Non-pigmented ciliary epithelial cell (primary cell): ENCODE data around the gene PUM2.
"Not testable (repeated sequence)": the region's sequence is repeated elsewhere in the genome, so short reads cannot be mapped to it uniquely, and the experiment has no call there.

Experiments
- DNase-seq: peaks from one replicate; pipeline ENCODE4 v3.0.0-alpha.2; 2010; ENCODE audit warnings: low read depth

Gene PUM2

DNA sequence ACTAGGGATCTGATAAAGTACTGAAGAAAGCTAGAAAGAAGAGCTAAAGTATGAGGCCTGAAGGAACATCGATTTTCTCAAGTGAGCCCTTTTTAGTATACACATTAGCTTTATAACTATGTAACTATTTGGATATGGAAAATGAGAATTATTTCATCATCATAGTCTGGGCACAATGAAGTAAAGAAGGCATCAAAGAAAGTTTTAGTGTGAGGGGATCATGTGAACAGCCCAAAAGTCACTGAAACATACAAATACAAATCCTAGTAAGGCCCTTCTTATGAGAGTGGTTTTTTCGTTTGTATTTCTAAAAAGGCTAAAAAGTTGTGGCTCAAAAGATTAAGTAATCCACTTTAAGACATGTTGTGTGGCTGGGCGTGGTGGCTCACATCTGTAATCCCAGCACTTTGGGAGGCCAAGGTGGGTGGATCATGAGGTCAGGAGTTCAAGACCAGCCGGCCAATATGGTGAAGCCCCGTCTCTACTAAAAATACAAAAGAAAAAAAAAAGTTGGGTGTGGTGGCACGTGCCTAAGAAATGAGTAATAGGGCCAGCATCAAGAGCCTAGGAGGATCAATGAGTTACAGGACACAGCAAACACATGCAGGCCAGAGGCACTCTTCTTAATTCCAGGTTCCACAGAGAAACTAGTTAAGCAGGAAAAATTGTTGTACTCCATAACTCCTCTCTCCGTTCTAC is 61.9 kb downstream of the PUM2 start:
- DNase-seq = no peak

DNA sequence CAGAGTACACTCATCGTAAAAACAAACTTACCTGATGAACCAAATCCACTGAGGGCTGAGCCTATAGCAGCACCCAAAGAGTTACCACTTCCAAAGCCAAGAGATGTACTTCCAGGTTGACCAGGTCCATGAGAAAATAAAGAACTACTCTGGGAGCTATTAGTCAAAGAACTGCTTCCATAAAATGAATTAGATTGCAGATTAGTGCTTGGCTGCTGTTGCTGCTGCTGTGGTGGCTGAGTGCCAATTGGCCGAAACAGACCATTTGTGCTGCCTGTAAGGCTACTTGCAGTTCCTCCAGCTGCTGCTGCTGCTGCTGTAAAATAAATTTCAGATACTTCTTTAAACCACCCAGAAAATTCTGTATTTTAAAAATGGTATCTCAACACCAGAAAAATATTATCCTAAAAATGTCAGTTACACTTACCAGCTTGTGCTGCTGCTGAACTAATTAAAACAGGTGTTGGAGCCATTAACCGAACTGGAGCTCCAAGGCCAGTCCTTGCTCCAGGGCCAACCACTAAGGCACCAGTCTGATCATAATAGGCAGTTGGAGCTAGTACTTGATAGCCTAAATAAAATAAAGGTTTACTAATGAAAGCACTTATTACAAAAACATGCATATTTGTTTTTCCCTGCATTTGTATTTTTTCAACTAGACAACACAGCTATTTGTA is 67.6 kb downstream of the PUM2 start:
- DNase-seq = no peak

DNA sequence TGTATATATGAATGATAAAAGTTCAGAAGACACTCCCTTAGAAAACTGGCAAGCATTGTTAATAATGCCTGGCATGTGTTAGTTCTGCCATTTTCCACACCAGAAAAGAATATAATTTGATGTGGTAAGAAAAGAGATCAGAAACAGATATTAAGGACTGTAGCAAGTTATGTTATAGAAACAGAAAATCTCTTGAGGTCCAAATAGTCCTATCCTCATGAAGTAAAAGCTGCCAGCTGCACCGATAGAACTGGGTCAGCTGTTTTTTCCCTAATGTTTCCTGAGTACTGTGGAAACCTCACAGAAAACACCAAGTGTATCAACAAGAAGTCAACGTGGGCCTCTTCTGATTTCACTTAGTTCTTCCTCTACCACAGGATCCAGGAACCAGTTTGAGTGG is 68.8 kb downstream of the PUM2 start:
- DNase-seq = no peak

DNA sequence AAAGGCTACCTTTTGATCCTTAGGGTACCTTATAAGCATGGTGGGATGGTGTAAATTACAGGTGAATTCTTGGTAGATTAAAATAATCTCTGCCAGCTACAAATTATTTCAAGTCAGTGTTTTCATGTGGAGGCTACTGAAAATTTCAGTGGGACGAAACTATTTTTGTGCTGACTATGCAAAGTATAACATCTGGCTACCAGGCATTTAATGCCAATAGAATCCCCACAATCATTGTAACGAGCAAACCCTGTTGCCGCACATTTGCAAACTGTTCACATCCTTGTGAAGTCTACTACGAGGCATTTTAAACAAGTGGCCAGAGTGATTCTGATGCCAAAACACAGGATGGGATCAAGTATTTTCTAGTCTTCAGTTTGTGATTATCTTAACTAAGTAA is 77.6 kb downstream of the PUM2 start:
- DNase-seq = no peak

DNA sequence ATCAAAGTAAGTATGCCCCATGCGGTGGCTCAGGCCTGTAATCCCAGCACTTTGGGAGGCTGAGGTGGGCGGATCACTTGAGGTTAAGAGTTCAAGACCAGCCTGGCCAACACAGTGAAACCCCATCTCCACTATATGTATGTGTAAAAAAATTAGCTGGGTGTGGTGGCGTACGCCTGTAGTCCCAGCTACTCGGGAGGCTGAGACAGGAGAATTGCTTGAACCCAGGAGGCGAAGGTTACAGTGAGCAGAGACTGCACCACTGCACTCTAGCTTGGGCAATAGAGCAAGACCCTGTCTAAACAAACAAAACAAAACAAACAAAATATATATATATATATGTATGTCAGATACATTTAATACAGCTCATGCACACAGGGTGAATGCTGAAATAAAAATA is 82.3 kb downstream of the PUM2 start:
- not testable (repeated sequence) for DNase-seq

DNA sequence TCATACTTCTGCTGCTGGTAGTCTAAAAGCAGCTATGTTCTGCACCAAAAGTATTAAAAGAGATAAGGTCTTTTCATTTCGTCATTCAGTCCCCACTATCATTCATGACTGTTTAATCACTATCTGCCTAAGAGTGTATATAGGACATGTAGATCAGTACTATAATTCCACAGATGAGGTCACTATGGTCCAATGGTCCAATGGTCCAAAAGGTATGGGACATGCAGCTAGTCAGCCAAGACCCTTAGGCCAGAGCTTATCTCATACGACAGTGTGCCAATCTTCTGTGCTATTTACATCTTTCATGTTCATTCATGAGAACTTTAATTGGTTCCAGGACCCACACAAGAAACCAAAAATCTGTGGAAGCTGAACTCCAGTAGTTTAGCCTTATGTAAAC is 83.1 kb downstream of the PUM2 start:
- no peak for DNase-seq

DNA sequence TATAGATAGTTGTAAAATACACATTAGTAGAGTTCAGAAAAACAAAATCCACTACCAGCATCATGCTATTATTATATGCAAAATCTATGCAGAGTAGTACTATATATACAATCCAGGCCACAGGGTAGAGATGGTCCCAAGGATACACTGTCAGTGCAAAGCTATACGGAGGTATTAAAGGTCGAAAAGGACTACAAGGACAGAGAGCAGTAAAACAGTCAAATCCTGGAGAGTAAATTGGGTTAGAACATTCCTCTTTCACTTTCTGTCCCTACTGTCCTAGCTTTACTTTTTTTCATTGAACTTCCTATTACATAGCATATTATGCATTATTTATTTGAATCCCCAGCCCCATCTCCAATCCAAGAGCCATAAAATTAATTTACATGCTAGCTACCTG is 86.0 kb downstream of the PUM2 start:
- DNase-seq = no peak

DNA sequence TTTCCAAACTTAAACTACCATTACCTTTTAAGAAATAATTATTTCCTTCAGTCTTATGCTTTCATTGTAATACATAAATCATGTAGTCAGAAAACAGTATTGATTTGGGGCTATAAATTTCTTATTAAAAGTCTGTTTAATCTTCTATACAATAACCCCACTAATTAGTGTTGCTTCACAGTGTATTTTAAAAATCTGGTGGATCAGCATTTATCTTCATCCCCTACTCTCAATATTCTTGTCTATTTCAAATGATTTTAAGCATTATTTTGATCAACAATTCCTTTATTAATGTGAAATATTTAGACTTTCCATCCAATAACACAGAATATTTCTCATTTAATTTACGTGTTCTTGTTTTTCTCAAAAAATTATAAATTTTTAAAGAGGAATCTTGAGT is 93.2 kb downstream of the PUM2 start:
- DNase-seq = no peak

DNA sequence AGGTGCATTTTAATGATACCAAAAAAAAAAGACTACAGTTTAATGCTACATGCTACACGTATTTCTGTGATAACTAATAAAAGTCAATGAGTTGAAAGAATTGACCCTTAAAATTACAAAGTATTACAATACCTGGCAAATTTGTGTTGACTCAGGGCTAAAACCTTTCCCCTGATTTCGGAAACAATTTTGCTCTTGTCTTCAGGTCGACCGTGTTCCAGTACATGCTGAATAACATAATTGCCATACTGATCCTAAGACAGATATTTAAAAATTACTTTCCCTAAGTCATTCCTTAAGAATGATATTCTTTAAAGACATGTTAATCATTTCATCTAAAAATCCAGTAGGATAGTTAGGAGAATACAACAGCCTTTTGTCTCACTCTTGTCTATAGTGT is 95.9 kb downstream of the PUM2 start:
- DNase-seq = no peak

DNA sequence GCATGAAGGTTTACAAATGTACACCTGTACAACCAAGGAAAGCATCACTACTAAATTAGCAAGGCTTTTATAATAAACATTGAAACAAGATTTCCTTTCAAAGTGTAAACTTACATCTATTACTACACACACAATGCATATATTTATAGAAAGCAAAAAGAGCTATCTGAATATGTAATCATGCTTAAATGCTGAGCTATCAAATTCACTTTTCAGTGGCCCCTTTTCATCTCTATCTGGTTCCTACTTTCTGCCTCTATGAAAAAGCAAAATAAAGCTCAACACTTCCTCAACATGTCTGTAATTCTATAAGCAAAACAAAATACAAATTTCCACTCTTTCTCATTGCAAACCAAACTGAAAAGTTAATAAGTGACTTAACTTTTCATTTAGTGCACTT is 100.2 kb downstream of the PUM2 start:
- no peak for DNase-seq

DNA sequence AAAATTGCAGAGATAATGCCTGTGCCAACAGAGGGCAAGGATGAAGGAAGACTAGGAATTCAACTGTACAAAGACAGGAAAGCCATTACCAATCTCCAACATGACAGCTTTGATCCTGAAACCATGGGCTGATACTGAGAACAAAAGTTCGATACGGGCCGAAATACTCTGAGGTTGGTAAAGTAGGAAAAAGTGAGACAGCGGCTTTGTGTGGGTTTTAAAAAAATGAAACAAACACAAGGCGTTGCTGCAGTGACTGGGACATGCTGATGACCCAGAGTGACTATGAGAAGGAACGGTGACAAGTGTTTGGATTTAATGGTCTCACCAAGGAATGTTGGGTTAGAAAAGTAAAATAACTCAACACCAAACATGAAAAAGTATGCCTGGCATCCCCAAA is 101.5 kb downstream of the PUM2 start:
- DNase-seq = no peak

DNA sequence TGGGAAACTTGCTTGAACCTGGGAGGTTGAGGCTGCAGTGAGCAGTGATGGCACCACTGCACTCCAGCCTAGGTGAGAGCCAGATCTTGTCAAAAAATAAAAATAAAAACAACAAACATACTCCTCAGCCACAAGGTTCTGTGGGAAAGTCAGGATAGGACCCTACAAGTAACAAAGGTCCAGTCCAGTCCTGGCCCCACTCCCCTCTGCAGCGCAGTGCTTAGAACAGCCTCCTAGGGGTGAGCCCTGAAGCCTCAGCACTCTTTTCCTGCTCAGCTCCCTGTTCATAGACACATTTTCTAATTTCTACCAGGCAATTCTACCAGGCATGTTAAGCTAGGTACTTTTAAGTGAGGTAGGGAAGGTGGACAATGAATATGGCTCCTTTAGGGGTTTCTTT is 103.6 kb downstream of the PUM2 start:
- DNase-seq = no peak

DNA sequence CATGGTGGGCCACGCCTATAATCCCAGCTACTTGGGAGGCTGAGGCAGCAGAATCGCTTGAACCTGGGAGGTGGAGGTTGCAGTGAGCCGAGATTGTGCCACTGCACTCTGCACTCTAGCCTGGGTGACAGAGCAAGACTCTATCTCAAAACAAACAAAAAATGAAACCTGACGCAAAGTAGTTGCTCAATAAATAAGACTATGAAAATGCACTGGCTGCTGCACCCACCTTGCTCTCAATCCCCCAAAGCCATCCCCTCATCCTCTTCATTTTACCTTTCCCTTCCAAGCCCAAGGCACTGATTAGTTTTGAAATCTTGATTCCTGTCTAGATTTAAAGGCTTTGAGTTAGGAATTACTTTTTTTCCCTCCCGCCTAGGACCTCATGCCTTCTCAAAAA is 107.0 kb downstream of the PUM2 start:
- DNase-seq = not testable (repeated sequence)

DNA sequence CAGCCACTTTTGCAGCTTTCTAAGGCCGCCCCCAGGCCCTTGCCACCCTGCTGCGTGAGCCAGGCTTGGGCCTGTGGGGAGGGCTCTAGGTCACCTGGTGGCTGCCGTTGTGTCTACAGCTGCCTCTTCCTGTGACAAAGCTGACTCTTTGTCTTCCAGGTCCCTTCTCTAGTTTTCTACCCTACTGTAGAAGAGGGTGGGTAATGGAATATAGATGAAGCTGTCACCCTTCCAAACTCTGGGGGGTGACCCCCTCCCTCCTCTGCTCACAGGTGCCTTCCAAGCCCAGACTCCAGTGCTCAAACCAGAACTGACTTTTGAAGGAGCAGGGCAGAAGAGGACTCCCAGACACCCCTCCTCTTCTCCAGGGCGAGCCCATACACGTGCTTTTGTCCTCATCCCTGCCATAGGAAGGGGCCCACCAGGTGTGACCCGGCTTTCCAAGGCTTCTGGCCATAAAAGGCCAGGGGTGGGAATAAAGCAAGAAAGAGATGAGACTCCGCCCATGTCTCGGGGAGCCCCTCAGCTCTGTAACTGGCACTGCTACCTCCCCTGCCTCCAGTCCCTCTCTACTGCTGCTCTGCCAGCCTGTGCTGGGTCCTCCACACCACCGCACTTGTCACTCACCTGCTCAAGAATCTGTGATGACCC is 107.8 kb downstream of the PUM2 start:
- DNase-seq = no peak

DNA sequence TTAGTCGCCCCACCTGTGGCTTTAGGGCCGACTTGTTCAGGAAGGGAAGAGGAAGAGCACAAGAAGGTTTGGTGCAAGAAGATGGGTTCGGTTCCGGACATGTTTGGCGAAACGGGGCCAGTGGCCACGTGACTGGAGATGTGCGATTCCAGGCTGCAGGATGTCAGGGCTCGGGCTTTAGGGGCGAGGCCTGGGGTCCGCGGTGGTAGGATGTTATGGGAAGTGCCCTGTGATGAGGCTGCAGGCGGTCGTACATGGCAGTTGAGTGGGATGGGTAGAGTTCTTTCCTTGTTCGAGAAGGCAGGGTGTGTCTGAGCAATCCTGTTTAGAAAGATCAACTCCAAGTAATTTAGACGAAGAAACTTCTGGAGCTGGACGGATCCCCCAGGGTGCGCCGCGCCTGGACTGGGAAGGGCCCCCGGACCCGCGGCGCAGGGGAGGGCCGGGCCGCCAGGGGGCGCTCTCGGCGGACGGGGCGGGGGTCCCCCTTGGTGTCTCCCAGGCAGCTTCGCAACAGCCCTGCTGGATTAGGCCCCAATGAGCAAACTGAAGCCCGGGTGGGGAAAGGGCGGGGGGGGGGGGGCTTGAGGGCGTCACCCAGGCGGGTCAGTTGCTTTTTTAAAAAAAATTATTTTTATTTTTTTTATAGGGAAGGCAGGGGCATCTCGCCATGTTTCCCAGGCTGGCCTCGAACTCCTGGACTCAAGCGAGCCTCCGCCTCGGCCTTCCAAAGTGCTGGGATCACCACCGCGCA is 108.5 kb downstream of the PUM2 start:
- DNase-seq = no peak

DNA sequence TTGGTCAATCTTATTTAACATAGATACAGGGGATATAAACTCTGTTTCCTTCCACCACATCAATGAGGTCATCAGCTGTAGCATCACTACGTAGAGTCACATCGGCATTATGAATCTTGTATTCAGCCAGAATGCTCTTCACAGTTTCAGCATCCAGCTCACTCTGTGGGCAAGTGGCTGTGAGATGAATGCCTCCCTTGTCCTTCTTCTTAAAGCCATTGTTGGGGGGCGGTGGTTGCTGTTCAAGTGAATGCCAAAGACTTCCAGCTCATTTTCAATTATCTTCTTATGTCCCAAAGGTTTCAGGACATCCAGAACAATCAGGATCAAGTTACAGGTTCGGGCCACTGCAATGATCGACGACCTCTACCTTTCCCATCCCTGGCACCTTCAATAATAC is 110.4 kb downstream of the PUM2 start:
- not testable (repeated sequence) for DNase-seq

DNA sequence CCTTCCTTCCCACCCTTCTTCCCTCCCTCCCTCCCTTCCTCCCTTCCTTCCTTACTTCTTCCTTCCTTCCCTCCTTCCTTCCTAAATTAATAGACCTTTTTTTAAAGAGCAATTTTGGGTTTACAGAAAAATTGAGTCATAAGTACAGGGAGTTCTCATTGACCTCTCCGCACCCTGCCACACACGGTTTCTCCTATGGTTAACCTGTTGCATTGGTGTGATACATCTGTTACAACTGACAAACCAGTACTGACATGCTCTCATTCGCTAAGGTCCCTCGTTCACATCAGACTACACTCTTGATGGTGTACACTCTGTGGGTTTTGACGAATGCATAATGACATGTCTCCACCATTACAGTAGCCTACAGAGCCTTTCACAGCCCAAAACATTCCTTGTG is 114.1 kb downstream of the PUM2 start:
- no peak for DNase-seq

DNA sequence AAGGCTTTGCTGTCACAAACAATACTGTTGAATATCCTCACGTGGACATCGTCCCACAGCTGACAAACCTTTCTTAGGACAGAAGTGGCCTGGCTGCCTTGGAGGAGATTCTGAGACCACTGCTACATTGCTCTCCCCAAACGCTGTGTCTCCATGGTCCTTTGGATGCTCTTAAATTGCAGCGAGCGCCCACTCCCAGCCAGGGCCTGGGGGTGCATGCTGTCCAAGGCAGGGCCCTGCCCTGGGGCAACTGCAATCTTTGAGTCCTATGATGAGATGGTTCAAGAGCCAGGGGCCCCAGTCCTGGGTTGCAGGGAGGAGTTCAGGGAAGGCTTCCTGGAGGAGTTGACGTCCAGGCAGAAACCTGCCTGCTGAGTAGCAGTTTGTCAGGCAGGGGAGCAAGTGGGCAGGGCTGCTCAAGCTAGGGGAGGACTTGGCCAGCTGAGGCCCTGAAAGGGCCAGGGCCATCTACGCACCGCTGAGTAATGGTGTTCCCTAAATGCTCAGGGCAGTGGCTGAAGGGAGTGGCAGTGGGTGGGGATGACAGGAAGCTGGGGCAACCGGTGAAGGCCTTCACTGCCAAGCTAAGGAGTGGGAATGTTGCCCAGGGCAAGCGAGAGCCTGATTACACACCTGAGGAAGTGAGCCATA is 114.9 kb downstream of the PUM2 start:
- no peak for DNase-seq

DNA sequence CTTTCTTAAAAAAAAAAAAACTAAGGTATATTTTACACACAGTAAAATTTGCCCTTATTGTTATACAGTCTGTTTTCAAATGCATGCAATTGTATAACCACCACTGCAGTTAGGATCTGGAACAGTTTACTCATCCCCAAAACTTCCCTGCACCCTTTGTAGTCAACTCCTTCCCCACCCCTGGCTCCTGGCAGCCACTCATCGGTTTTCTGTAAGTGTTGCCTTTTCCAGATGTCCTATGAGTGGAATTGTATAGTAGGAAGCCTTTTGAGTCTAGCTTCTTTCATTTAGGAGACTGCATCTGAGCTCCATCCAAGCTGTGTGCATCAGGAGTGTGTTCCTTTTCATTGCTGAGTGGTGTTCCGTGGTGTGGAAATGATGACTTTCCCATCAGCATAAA is 116.0 kb downstream of the PUM2 start:
- not testable (repeated sequence) for DNase-seq

DNA sequence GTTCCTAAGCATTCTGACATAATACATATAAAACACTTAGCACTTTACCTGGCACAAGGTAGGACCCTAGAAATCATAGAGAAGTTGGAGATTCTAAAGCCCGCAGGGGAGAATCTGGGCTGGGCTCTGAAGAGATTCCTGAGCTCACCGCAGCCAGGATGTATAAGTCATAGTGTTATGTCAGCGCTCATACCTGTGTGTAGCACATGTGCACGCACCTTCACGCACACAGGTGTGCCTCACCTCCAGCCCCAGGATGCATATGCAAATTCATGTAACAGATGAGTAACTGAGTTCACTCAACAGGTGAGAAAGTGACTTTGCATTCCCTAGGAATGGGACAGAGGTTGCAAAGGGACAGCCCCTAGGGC is 117.8 kb downstream of the PUM2 start:
- DNase-seq = no peak

DNA sequence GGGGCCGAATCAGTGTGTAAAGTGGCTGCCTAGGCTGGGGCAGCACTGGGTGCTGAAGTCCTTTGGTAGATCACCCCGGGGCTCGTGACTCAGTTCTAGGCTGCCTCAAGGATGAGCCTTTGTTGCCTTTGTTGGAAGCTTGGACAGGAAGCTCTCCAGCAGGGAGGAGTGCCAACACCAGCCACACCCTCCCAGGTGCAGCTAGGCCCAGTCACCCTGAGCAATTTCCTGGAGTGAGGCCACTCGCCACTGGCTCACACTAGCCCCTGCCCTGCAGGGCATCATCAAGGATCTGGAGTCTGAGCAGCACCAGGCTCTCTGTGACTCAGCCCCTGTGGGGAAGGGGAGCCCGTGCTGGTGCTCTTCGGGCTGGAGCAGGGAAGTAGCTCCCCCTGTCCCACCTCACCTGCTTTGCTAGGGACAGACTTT is 119.0 kb downstream of the PUM2 start:
- DNase-seq = no peak

DNA sequence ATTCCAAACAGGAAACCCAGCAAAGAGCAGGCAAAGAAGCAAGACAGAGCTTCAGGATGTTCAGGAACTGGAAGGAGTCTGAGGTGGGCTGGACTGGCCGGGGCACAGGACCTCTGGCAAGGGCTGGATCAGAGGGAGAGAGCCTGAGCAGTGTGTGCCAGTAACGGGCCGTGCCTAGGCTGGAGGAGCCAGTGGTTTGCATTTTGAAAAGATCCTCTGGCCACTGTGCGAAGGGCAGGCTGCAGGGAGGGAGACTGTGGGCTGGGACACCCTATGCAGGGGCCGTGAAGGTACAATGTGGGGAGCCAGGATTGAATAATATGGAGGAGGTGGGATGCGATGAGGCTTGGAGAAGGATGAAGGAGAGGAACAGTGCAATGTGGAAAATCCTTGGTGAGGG is 119.5 kb downstream of the PUM2 start:
- DNase-seq = no peak

DNA sequence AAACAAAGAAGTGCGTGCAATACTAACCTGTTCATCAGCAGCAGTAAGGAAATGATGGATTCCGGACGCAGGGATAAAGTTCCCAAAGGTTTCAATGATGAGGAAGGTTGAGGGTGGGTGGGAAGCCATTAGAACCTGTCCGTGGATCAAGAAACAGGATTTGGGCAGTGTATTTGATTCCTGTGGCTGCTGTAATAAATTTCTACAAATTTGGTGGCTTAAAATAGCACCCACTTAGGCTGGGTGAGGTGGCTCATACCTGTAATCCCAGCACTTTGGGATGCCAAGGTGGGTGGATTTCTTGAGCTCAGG is 120.6 kb downstream of the PUM2 start:
- no peak for DNase-seq
